Neural crest cell (in vitro differentiated cells): ENCODE results near the gene RABGAP1. TPM values are rescaled to one million over a fixed set of nuclear protein-coding genes. Genes with fewer than 3 reads are reported as not detected.

ENCODE experiments used
- DNase-seq: peaks from one replicate; pipeline ENCODE4 v3.0.0; 2021; ENCODE audit warnings: low read depth, mixed read lengths, low spot score
- H3K27ac Mint-ChIP-seq: one replicate; pipeline ENCODE4 v1.8.0; 2021; ENCODE audit warnings: mild to moderate bottlenecking, mixed read lengths; ENCODE audit not compliant: unreplicated experiment
- H3K27me3 Mint-ChIP-seq: 2 replicates; pipeline ENCODE4 v1.8.0; 2021; ENCODE audit warnings: low read depth, mild to moderate bottlenecking, mixed read lengths
- H3K36me3 Mint-ChIP-seq: 2 replicates; pipeline ENCODE4 v1.8.0; 2021; ENCODE audit warnings: low read depth, mild to moderate bottlenecking, mixed read lengths
- H3K4me1 Mint-ChIP-seq: 2 replicates; pipeline ENCODE4 v1.8.0; 2021; ENCODE audit warnings: mixed read lengths
- H3K4me3 Mint-ChIP-seq: one replicate; pipeline ENCODE4 v1.8.0; 2021; ENCODE audit warnings: mild to moderate bottlenecking, mixed read lengths
- H3K9me3 Mint-ChIP-seq: 2 replicates; pipeline ENCODE4 v1.8.0; 2021; ENCODE audit warnings: mixed read lengths
- CTCF ChIP-seq: fragments of 200-600 bp; sonication (generic); conservative IDR thresholded peaks from 2 replicates; pipeline ENCODE4 v1.5.0; 2021; ENCODE audit warnings: antibody characterized with exemption, mild to moderate bottlenecking
- total RNA-seq: library from RNA; stranded (reverse); gene quantifications from 2 replicates; pipeline ENCODE4 v1.2.1, GENCODE V29; 2021

RABGAP1 gene
- total RNA-seq, 1 donor from 2014 or later = 59.5 TPM

- Mint-ChIP-seq H3K4me1 (no peaks in the 10 kb centered on the region), H3K27ac (no peak overlapping the region), H3K27me3 (no peaks in the 10 kb centered on the region), H3K36me3 (no peaks in the 10 kb centered on the region), H3K9me3 (no peaks in the 10 kb centered on the region), H3K4me3 (no peak overlapping the region)
- no peak for DNase-seq
- no peak for TF ChIP-seq CTCF
Observed at GRCh38 chr9:123138163-123138562, 197.3 kb downstream of the RABGAP1 start.

GRCh38 chr9:123149067-123149466 lies 208.2 kb downstream of the RABGAP1 start:
- Mint-ChIP-seq H3K9me3 (no peaks in the 10 kb centered on the region), H3K4me1 (no peaks in the 10 kb centered on the region), H3K36me3 (peaks cover 16% of the 10 kb centered on the region), H3K4me3 (no peak overlapping the region), H3K27me3 (no peaks in the 10 kb centered on the region), H3K27ac (no peak overlapping the region)
- no peak for TF ChIP-seq CTCF
- DNase-seq = no peak

GRCh38 chr9:123150708-123151503 lies 210.1 kb downstream of the RABGAP1 start:
- no peaks in the 10 kb centered on the region for H3K9me3 Mint-ChIP-seq
- no peak overlapping the region for H3K27ac Mint-ChIP-seq
- DNase-seq = no peak
- TF ChIP-seq CTCF = no peak
- no peaks in the 10 kb centered on the region for H3K4me1 Mint-ChIP-seq
- no peak overlapping the region for H3K4me3 Mint-ChIP-seq
- H3K27me3 Mint-ChIP-seq = no peaks in the 10 kb centered on the region
- H3K36me3 Mint-ChIP-seq = peaks cover 12% of the 10 kb centered on the region

Other genes starting within 250 kb of the RABGAP1 start
- gene OR1L4, start 217.0 kb upstream of the RABGAP1 start, total RNA-seq = not detected in 2 replicates
- gene OR1L6, start 198.7 kb upstream of the RABGAP1 start, total RNA-seq = not detected in 2 replicates
- gene OR5C1, start 152.1 kb upstream of the RABGAP1 start, total RNA-seq = not detected in 2 replicates
- not detected in 2 replicates for gene OR1K1, start 140.9 kb upstream of the RABGAP1 start, total RNA-seq
- gene PDCL, start 112.4 kb upstream of the RABGAP1 start, total RNA-seq = 29.3 and 30.5 TPM in 2 replicates
- gene RC3H2, start 35.7 kb upstream of the RABGAP1 start, total RNA-seq = 53.5 and 54.1 TPM in 2 replicates
- 8.4 and 9.4 TPM in 2 replicates for gene ZBTB6, start 27.7 kb upstream of the RABGAP1 start, total RNA-seq
- gene ZBTB26, start 9.5 kb upstream of the RABGAP1 start, total RNA-seq = 13.2 and 13.5 TPM in 2 replicates
- 1.0 TPM in 1 of 2 replicates, not detected in the other for gene GPR21, start 92.6 kb downstream of the RABGAP1 start, total RNA-seq